CD4-positive, alpha-beta T cell treated with Interleukin-17A for 4 hours (primary cell): ENCODE results near the gene TBL3.
A peak's percentile ranks its signal among the peaks of the same experiment; 100 is the strongest.

Source experiments
- DNase-seq: peaks from one replicate; pipeline ENCODE4 v3.0.0-alpha.2; 2020; ENCODE audit warnings: mixed read lengths

TBL3 gene

GRCh38 chr16:2023092-2024031 is 51.5 kb downstream of the TBL3 start:
- DNase-seq = peak; percentile 97

- DNase-seq = no peak
Measured at GRCh38 chr16:2024032-2024420, 52.2 kb downstream of the TBL3 start.

- no peak for DNase-seq
Measured at GRCh38 chr16:2025251-2025650, 53.4 kb downstream of the TBL3 start.

GRCh38 chr16:2025878-2026460 is 54.1 kb downstream of the TBL3 start:
- DNase-seq = no peak

GRCh38 chr16:2026461-2027023 is 54.7 kb downstream of the TBL3 start, which contains the start of gene NHERF2:
NHERF2 (plus strand) TSS chr16:2026902; CDS start chr16:2027006, 104 bp downstream.
- DNase-seq = peak; percentile 66

GRCh38 chr16:2027024-2028010 is 55.5 kb downstream of the TBL3 start:
- DNase-seq = peak; percentile 34

GRCh38 chr16:2028146-2028545 is 56.3 kb downstream of the TBL3 start:
- DNase-seq = no peak

- DNase-seq = no peak
Measured at GRCh38 chr16:2028620-2029220, 56.9 kb downstream of the TBL3 start.

- DNase-seq = no peak
Measured at GRCh38 chr16:2029350-2029749, 57.5 kb downstream of the TBL3 start.

GRCh38 chr16:2030036-2030435 is 58.2 kb downstream of the TBL3 start:
- DNase-seq = no peak

GRCh38 chr16:2031081-2031577 is 59.3 kb downstream of the TBL3 start:
- no peak for DNase-seq
